DOHH2 (cell line): Measurements from ENCODE around the gene TMEM202.

ENCODE experiments used
- EZH2phosphoT487 ChIP-seq: fragments of 200-600 bp; sonication (generic); IDR thresholded peaks from 2 replicates; pipeline ENCODE4 v1.6.1; 2017; ENCODE audit warnings: borderline replicate concordance, mild to moderate bottlenecking, antibody characterized with exemption, low read length, moderate library complexity, mixed read lengths
- TF ChIP-seq, protein P1 (sequence below): fragments of 200-600 bp; sonication (generic); IDR thresholded peaks from one replicate; pipeline ENCODE4 v1.5.1; 2014; ENCODE audit warnings: antibody characterized with exemption, mild to moderate bottlenecking, low read depth, low read length; ENCODE audit not compliant: poor library complexity, severe bottlenecking

GRCh38 chr15:72389231-72389630 lies 8.9 kb upstream of the TMEM202 start:
- TF ChIP-seq, protein P1, sequence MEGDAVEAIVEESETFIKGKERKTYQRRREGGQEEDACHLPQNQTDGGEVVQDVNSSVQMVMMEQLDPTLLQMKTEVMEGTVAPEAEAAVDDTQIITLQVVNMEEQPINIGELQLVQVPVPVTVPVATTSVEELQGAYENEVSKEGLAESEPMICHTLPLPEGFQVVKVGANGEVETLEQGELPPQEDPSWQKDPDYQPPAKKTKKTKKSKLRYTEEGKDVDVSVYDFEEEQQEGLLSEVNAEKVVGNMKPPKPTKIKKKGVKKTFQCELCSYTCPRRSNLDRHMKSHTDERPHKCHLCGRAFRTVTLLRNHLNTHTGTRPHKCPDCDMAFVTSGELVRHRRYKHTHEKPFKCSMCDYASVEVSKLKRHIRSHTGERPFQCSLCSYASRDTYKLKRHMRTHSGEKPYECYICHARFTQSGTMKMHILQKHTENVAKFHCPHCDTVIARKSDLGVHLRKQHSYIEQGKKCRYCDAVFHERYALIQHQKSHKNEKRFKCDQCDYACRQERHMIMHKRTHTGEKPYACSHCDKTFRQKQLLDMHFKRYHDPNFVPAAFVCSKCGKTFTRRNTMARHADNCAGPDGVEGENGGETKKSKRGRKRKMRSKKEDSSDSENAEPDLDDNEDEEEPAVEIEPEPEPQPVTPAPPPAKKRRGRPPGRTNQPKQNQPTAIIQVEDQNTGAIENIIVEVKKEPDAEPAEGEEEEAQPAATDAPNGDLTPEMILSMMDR = no peak
- TF ChIP-seq EZH2phosphoT487 = no peak
